A172 (cell line): ENCODE results near the gene ACSS2. TPM values are rescaled to one million over a fixed set of nuclear protein-coding genes. Genes with fewer than 3 reads are reported as not detected.
A peak's percentile ranks its signal among the peaks of the same experiment; 100 is the strongest.
"Not testable (repeated sequence)": the region's sequence is repeated elsewhere in the genome, so short reads cannot be mapped to it uniquely, and the experiment has no call there.

ENCODE experiments used
- DNase-seq: peaks from one replicate; pipeline ENCODE4 v3.0.0-alpha.2; 2015; ENCODE audit warnings: low spot score
- total RNA-seq: library from RNA; depleted of rRNA; stranded (reverse); fragments of >200 nt; shearing (Covaris generic); gene quantifications from 2 replicates; pipeline ENCODE4 v1.2.3, GENCODE V29; 2014

Gene ACSS2
- total RNA-seq, 1 experiment from 2014 or later: 49.9 TPM

- no peak for DNase-seq
Observed at GRCh38 chr20:34873583-34874093, 2.8 kb upstream of the ACSS2 start.

- peak; percentile 82 for DNase-seq
Observed at GRCh38 chr20:34874094-34874654, 2.2 kb upstream of the ACSS2 start.

- peak; percentile 97 for DNase-seq
Observed at GRCh38 chr20:34875642-34876405, 588 bp upstream of the ACSS2 start.

- no peak for DNase-seq
Observed at GRCh38 chr20:34880215-34880850, 3.9 kb downstream of the ACSS2 start.

GRCh38 chr20:34880971-34881370 lies 4.6 kb downstream of the ACSS2 start:
- not testable (repeated sequence) for DNase-seq

GRCh38 chr20:34881689-34882088 lies 5.3 kb downstream of the ACSS2 start:
- DNase-seq: no peak

- DNase-seq: no peak
Observed at GRCh38 chr20:34883087-34883688, 6.8 kb downstream of the ACSS2 start.

- DNase-seq: no peak
Observed at GRCh38 chr20:34883809-34884208, 7.4 kb downstream of the ACSS2 start.

- DNase-seq: no peak
Observed at GRCh38 chr20:34884260-34884659, 7.8 kb downstream of the ACSS2 start.

GRCh38 chr20:34886122-34886521 lies 9.7 kb downstream of the ACSS2 start:
- DNase-seq: no peak

- DNase-seq: no peak
Observed at GRCh38 chr20:34887023-34887422, 10.6 kb downstream of the ACSS2 start.

GRCh38 chr20:34888468-34888867 lies 12.1 kb downstream of the ACSS2 start:
- DNase-seq: no peak

GRCh38 chr20:34891166-34892062 lies 15.0 kb downstream of the ACSS2 start:
- DNase-seq: peak; percentile 50

GRCh38 chr20:34892671-34893070 lies 16.3 kb downstream of the ACSS2 start:
- DNase-seq: no peak

- DNase-seq: no peak
Observed at GRCh38 chr20:34894723-34895122, 18.3 kb downstream of the ACSS2 start.

GRCh38 chr20:34895465-34895864 lies 19.1 kb downstream of the ACSS2 start:
- no peak for DNase-seq

- DNase-seq: no peak
Observed at GRCh38 chr20:34896086-34896621, 19.7 kb downstream of the ACSS2 start.

- not testable (repeated sequence) for DNase-seq
Observed at GRCh38 chr20:34898129-34898528, 21.7 kb downstream of the ACSS2 start.

GRCh38 chr20:34898731-34899130 lies 22.3 kb downstream of the ACSS2 start:
- DNase-seq: not testable (repeated sequence)

GRCh38 chr20:34904202-34904621 lies 27.8 kb downstream of the ACSS2 start:
- no peak for DNase-seq
